ENCODE measurements around the gene NFYC.

DNA sequence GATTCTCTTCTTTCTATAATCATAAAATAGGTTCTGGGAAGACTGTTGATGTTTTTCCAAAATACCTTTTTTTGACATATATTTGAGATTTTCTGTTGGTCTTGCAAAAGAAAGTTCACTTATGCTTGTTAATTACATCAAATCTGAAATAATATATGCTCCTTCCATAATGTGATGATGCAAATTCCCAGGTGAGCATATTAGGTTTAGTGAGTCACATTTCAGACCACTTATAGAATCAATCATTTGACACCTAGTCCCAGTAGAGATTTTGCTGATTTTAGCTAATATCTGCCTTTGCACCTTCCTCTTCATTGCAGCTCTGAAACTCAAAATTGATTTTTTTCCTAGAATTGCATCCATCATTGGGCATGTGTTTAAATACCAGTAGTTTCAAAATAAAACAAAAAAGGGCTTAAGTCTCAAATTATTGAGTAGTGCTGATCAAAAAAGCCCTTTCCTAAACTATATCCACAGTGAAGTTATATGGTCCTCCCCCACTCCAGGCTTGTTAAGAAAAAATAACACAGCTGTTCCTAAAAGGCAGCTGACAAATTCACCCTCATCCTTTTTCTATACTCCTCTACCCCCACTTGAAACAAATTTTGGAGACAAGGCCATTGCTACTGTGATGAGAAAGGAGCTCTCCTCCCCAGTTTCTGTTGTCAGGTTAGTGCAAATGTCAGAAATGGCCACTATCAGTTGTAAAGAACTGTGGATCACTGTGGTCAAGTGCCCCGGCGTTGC, 55.0 kb downstream of the NFYC start:
- TF ChIP-seq, protein P1, sequence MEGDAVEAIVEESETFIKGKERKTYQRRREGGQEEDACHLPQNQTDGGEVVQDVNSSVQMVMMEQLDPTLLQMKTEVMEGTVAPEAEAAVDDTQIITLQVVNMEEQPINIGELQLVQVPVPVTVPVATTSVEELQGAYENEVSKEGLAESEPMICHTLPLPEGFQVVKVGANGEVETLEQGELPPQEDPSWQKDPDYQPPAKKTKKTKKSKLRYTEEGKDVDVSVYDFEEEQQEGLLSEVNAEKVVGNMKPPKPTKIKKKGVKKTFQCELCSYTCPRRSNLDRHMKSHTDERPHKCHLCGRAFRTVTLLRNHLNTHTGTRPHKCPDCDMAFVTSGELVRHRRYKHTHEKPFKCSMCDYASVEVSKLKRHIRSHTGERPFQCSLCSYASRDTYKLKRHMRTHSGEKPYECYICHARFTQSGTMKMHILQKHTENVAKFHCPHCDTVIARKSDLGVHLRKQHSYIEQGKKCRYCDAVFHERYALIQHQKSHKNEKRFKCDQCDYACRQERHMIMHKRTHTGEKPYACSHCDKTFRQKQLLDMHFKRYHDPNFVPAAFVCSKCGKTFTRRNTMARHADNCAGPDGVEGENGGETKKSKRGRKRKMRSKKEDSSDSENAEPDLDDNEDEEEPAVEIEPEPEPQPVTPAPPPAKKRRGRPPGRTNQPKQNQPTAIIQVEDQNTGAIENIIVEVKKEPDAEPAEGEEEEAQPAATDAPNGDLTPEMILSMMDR (IDR thresholded peaks at IDR 0.05): no peak
- TF ChIP-seq POLR2A (IDR thresholded peaks at IDR 0.05): no peak
